HG02623 (cell line): Measurements from ENCODE around the gene KRTAP9-4.
"Not testable (repeated sequence)": the region's sequence is repeated elsewhere in the genome, so short reads cannot be mapped to it uniquely, and the experiment has no call there.

Experiments used
- ATAC-seq: cut with Tn5 transposase; IDR thresholded peaks from one replicate; pipeline ENCODE4 v1.9.1; 2021; ENCODE audit warnings: moderate library complexity; ENCODE audit not compliant: unreplicated experiment

Gene KRTAP9-4, protein sequence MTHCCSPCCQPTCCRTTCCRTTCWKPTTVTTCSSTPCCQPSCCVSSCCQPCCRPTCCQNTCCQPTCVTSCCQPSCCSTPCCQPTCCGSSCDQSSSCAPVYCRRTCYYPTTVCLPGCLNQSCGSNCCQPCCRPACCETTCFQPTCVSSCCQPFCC

DNA sequence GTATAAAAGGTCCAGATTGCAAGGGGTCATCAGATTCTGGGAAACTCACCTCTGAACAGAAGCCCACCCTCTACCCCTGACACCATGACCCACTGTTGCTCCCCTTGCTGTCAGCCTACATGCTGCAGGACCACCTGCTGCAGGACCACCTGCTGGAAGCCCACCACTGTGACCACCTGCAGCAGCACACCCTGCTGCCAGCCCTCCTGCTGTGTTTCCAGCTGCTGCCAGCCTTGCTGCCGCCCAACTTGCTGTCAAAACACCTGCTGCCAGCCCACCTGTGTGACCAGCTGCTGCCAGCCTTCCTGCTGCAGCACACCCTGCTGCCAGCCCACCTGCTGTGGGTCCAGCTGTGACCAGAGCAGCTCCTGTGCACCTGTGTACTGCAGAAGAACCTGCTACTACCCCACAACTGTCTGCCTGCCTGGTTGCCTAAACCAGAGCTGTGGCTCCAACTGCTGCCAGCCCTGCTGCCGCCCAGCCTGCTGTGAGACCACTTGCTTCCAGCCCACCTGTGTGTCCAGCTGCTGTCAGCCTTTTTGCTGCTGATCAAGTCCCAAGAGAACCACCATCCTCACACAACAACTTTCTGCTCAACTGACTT is at the start of gene KRTAP9-4:
TSS of gene KRTAP9-4 (plus strand) at position 51 of the 604 bp plus-strand sequence. CDS start at position 85, 34 bp downstream.
- not testable (repeated sequence) for ATAC-seq

DNA sequence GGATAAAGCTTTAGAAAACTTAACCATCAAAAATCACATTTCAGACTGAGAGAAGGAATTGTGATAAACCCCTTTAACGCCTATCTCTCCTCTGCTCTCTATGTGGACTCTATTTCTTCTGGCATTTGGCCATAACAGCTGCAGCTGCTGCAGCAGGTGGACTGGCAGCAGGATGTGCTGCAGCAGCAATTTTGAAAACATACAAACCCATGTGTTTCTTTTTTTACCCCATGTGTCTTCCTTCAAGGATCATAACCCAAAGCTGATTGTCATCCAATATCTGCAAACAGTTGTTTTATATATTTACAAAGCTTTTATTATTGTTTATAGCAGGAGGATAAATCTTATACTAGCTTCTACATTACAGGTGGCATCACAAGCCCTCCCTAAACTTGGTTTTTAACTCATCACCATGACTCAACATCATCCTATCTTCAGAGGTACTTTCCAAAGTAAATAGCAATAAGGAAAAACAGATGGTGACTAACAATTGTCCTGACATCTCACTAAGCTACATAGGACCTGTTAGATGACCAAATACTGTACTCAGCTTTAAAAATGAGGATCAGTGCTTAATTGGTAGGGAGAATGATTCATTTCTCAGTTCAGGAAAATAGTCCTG is 37.5 kb upstream of the KRTAP9-4 start:
- no peak for ATAC-seq

DNA sequence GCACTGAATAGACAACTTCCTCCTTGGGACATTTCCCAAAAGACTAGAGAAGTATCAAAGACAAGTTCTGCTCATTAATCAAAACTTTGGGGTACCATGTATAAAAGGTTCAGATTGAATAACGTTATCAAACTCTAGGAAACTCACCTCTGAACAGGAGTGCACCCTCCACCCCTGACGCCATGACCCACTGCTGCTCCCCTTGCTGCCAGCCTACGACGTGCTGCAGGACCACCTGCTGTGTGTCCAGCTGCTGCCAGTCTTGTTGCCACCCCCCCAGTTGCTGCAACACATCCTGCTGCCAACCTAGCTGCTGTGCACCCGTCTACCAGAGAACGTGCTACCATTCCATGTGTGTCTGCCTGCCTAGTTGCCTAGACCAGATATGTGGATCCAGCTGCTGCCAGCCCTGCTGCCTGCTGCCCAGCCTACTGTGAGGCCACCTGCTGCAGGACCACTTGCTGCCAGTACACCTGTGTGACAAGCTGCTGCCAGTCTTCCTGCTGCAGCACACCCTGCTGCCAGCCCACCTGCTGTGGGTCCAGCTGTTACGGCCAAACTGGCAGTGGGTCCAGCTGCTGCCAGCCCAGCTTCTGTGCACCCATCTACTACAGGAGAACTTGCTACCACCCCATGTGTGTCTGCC is 36.8 kb upstream of the KRTAP9-4 start:
- ATAC-seq = no peak

DNA sequence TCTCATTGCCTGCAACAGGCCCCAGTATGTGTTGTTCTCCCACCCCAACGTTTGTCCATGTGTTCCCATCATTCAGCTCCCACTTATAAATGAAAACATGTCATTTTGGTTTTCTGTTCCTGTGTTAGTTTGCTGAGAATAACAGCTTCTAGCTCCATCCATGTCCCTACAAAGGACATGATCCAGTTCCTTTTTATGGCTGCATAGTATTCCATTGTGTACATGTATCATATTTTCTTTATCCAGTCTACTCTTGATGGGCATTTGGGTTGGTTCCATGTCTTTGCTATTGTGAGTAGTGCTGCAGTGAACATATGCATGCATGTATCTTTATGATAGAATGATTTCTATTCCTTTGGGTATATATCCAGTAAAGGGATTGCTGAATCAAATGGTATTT is 33.8 kb upstream of the KRTAP9-4 start:
- no peak for ATAC-seq

DNA sequence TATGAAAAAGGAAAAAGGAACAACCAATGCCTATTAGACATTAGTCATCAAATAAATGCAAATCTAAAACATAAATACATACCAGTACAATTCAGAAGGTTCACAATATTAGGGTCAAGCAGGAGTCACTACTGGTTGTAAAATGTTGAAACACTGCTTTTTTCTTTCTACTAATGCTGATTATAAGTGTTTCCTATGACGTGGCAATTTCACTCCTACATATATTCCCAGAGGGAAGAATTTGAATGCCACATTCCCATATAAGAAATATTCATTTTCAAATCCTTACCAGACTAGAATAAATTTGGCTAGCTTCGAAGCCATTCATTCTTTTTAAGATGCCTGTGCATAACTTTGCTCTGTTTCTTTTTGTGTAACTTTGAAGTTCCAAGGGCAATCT is 25.7 kb upstream of the KRTAP9-4 start:
- no peak for ATAC-seq

DNA sequence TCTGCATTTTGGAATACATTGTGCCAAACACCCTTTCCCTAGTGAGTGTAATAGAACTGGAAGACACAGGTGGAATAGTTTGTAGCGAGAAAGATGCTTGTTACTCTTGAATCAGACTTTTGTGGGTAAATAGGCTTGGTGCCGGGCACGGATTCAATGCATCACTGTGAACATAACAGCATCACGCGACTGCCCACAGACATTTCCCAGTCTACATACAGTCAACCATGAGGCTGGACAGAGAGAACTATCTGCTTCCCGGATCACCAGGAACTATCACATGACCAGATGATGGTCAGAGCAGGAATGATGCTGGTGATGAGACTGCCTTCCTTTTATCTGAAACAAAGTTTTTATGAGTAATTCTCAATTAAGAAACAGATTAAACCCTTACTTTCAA is 23.4 kb upstream of the KRTAP9-4 start:
- no peak for ATAC-seq

DNA sequence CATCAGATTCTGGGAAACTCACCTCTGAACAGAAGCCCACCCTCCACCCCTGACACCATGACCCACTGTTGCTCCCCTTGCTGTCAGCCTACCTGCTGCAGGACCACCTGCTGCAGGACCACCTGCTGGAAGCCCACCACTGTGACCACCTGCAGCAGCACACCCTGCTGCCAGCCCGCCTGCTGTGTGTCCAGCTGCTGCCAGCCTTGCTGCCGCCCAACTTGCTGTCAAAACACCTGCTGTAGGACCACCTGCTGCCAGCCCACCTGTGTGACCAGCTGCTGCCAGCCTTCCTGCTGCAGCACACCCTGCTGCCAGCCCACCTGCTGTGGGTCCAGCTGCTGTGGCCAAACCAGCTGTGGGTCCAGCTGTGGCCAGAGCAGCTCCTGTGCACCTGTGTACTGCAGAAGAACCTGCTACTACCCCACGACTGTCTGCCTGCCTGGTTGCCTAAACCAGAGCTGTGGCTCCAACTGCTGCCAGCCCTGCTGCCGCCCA is 22.8 kb upstream of the KRTAP9-4 start, which contains the start of gene KRTAP9-2:
TSS of gene KRTAP9-2 (plus strand) at position 51 of the 498 bp plus-strand sequence. CDS start at position 58, 7 bp downstream.
- ATAC-seq = not testable (repeated sequence)

DNA sequence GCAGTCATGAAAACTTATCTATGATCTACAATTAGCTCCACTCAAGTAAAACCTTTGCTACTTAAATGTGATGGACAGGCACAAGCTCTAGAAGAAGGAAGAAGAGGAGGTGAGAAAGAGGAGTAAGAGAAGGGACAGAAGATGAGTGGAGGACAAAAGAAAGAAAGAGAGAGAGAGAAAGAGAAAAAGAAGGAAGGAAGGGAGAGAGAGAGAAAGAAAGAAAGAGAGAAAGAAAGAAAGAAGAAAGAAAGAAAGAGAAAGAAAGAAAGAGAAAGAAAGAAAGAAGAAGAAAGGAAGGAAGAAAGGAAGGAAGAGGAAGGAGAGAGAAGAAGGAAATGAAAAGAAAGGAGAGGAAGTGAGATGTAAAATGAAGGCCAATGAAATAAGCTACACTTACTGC is 19.4 kb upstream of the KRTAP9-4 start:
- ATAC-seq = no peak

DNA sequence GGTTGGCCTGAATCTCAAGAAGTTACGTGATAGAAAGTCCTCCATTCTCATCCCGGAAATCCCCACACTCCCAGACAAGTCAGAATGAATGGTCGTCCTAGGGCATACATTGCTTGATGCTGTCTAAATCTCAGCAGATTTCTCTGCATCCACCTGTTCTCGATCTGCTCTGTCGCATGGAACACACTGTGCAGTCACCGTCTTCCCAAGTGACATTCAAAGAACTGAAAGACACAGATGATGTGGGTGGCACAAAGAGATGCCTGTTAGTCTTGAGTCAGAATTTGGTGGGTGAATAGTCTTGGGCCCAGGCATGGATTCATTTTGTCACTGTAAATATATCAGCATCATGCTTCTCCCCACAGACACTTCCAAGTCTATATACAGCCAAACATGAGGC is 17.8 kb upstream of the KRTAP9-4 start:
- no peak for ATAC-seq

DNA sequence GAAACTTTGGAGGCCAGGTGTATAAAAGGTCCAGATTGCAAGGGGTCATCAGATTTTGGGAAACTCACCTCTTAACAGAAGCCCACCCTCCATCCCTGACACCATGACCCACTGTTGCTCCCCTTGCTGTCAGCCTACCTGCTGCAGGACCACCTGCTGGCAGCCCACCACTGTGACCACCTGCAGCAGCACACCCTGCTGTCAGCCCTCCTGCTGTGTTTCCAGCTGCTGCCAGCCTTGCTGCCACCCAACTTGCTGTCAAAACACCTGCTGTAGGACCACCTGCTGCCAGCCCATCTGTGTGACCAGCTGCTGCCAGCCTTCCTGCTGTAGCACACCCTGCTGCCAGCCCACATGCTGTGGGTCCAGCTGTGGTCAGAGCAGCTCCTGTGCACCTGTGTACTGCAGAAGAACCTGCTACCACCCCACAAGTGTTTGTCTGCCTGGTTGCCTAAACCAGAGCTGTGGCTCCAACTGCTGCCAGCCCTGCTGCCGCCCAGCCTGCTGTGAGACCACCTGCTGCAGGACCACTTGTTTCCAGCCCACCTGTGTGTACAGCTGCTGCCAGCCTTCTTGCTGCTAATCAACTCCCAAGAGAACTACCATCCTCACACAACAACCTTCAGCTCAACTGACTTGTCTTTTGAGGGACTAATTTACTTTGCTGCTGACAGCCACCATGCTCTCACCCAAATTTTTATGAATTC is 16.9 kb upstream of the KRTAP9-4 start, which contains the start of gene KRTAP9-3:
TSS of gene KRTAP9-3 (plus strand) at position 51 of the 707 bp plus-strand sequence. CDS start at position 104, 53 bp downstream.
- ATAC-seq = not testable (repeated sequence)

DNA sequence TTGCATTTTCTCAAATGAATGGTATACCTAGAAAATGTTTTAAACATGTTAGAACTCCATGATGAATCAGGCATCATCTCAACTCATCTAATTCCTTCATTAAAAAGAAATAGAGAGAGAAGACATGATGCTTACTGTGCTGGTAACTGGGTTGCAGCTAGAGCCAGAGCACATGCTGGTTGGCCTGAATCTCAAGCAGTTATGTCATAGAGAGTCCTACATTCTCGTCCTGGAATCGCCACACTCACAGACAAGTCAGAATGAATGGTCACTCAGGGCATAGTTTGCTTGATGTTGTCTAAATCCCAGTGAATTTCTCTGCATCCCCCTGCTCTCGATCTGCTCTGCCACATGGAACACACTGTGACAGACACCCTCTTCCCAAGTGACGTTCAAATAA is 12.4 kb upstream of the KRTAP9-4 start:
- not testable (repeated sequence) for ATAC-seq

DNA sequence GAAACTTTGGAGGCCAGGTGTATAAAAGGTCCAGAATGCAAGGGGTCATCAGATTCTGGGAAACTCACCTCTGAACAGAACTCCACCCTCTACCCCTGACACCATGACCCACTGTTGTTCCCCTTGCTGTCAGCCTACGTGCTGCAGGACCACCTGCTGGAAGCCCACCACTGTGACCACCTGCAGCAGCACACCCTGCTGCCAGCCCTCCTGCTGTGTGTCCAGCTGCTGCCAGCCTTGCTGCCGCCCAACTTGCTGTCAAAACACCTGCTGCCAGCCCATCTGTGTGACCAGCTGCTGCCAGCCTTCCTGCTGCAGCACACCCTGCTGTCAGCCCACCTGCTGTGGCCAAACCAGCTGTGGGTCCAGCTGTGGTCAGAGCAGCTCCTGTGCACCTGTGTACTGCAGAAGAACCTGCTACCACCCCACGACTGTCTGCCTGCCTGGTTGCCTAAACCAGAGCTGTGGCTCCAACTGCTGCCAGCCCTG is 11.5 kb upstream of the KRTAP9-4 start, which contains the start of gene KRTAP9-8:
TSS of gene KRTAP9-8 (plus strand) at position 51 of the 489 bp plus-strand sequence. CDS start at position 104, 53 bp downstream.
- not testable (repeated sequence) for ATAC-seq

DNA sequence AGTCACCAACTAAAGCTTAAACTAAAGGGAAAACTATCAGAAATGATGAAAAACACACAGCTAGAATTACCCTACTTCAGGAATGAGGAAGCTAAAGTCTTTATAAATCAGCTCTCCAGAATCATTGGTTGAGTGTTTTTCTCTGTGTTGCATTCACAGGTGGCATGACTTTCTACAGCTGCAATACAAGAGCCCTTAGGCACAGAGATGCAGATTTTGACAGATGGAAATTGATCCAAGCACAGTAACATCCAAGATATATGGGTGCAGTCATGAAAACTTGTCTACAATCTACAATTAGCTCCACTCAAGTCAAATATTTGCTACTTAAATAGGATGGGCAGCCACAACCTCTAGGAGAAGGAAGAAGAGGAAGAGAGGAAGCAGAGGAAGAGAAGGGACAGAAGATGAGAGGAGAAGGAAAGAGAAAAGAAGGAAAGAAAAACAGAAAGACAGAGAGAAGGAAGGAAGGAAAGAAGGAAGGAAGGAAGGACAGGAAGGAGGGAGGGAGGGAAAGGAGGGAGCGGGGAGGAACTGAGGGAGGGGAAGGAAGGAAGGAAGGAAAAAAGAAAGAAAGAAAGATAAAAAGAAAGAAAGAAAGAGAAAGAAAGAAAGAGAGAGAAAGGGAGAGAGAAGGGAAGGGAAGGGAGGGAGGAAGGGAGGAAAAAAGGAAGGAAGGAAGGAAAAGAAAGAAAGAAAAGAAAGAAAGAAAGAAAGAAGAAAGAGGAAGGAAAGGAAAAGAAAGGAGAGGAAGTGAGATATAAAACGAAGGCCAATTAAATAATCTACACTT is 2.3 kb upstream of the KRTAP9-4 start:
- ATAC-seq = not testable (repeated sequence)

DNA sequence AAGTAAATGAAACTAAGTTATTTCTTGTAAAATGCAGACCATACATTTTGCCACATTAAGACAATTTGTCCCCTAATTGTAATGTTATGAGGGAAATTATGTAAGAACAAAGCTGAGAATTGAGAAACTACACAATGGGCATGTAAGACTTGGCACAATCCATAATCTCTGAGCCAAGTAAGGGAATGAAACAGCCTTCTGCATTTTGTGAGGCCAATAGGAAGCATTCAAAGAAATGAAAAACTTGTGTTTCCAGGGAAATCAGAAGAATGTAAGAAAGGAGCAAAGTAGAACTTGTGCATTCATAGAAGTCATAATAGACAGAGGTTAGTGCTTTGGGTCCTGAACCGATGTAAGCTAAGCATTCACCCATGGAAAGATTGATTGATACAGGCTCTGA is 1.8 kb downstream of the KRTAP9-4 start:
- no peak for ATAC-seq

DNA sequence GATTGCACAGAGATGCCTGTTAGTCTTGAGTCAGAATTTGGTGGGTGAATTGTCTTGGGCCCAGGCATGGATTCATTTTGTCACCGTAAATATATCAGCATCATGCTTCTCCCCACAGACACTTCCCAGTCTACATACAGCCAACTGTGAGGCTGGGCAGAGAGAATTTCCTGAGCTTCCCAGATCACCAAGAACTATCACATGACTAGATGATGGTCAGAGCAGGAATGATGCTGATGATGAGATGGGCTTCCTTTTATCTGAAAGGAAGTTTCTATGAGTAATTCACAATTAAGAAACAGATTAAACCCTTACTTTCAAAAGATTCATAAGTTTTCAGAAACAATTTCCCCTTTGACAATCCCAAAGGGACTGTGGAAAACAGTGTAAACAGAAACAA is 5.4 kb downstream of the KRTAP9-4 start:
- ATAC-seq = no peak

DNA sequence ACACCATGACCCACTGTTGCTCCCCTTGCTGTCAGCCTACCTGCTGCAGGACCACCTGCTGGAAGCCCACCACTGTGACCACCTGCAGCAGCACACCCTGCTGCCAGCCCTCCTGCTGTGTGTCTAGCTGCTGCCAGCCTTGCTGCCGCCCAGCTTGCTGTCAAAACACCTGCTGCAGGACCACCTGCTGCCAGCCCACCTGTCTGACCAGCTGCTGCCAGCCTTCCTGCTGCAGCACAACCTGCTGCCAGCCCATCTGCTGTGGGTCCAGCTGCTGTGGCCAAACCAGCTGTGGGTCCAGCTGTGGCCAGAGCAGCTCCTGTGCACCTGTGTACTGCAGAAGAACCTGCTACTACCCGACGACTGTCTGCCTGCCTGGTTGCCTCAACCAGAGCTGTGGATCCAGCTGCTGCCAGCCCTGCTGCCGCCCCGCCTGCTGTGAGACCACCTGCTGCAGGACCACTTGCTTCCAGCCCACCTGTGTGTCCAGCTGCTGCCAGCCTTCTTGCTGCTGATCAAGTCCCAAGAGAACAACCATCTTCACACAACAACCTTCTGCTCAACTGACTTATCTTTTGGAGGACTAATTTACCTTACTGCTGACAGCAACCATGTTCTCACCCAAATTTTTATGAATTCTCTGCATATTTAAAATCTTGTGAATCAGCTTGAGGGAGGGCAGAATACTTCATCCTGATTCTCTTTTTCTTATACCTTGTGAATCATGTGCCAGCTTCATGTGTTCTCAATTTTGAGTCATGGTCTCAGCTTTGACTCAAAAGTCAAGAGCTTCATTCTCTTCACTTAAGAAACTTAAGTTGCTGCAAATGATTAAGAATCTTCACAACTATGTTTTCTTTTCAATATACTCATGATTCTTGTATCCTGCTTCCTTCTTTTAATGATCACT is 6.1 kb downstream of the KRTAP9-4 start, which contains the start of gene KRTAP9-9:
TSS of gene KRTAP9-9 (plus strand) at position 4 of the 910 bp plus-strand sequence.
- not testable (repeated sequence) for ATAC-seq

DNA sequence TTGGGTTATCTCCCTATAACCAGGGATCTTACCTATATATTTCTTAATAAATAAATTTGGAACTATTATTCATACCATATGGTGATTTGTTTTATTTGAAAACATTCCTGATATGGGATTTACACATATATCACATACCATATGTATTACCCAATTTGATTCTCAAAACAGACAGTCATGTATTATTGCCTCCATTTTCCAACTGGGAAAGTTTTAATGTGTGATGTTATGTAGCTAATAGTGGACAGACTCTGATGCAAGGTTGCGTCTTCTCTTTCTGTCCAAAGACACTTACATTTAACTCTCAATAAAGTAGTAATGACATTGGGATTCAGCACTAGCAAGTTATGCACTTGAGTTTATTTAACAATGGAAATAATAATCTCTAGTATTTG is 6.8 kb downstream of the KRTAP9-4 start:
- no peak for ATAC-seq

DNA sequence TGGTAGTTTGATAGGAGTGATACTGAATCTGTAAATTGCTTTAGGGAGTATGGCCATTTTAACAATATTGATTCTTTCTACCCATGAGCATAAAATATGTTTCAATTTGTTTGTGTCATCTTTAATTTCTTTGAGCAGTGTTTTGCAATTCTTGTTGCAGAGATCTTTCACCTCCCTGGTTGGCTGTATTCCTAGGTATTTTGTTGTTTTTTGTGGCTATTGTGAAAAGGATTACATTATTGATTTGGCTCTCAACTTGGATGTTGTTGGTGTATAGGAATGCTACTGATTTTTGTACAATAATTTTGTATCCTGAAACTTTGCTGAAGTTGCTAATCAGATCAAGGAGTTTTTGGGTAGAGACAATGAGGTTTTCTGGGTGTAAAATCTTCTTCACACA is 8.9 kb downstream of the KRTAP9-4 start:
- ATAC-seq = no peak

DNA sequence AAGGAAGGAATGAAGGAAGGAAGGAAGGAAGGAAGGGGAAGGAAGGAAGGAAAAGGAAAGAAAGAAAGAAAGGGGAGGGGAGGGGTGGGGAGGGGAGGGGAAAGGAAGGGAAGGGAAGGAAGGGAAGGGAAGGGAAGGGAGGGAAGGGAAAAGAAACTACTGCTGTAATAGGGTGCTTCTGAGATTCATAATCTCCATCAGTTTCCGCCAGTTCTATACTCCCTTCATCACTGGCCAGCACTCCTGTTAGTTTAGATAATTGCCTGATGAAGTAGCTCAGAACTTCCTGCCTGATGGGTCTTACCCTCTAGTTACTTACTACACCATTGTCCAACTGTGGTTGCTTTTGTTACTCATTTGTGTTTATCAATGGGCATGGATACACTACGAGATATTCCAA is 13.7 kb downstream of the KRTAP9-4 start:
- ATAC-seq = no peak
